PC-3 (cell line): ENCODE data around the gene ASTN2. TPM values are rescaled to one million over a fixed set of nuclear protein-coding genes. Genes with fewer than 3 reads are reported as not detected.

Experiments used
- ATAC-seq: fragments of 200-7000 bp; cut with Tn5 transposase; 2 replicates; pipeline ENCODE4 v1.9.1; 2020; ENCODE audit warnings: mild to moderate bottlenecking, moderate library complexity
- BruUV-seq: library from RNA; stranded (reverse); fragments of 400-500 nt; replicated peaks from 2 replicates; lab custom pipeline; 2021; lab: Mats Ljungman, UMichigan
- CTCF ChIA-PET: fragments of 300-600 bp; sonication (Branson Sonifier 250); formaldehyde crosslinking; loops from one replicate; lab custom pipeline; 2022; ENCODE audit warnings: antibody characterized with exemption; lab: Charles Lee
- POLR2A ChIA-PET: fragments of 300-600 bp; sonication (Branson Sonifier 250); formaldehyde crosslinking; loops from one replicate; lab custom pipeline; 2022; ENCODE audit warnings: antibody characterized with exemption; ENCODE audit not compliant: unreplicated experiment; lab: Charles Lee
- DNase-seq: peaks from one replicate; pipeline ENCODE4 v3.0.0-alpha.2; 2015
- H2AFZ ChIP-seq: fragments of 300-600 bp; sonication (generic); 2 replicates; pipeline ENCODE4 v1.6.0; 2016; ENCODE audit warnings: antibody characterized with exemption, low read length
- H3F3A ChIP-seq: fragments of 300-600 bp; sonication (generic); one replicate; pipeline ENCODE4 v1.6.0; 2017; ENCODE audit warnings: antibody characterized with exemption, low read length, control low read depth, mild to moderate bottlenecking; ENCODE audit not compliant: unreplicated experiment
- H3K27ac ChIP-seq: fragments of 300-600 bp; sonication (generic); 2 replicates; pipeline ENCODE4 v1.5.1; 2016; ENCODE audit warnings: mild to moderate bottlenecking, low read length
- H3K27me3 ChIP-seq: fragments of 300-600 bp; sonication (generic); 2 replicates; pipeline ENCODE4 v1.6.1; 2016; ENCODE audit warnings: low read length, mixed read lengths
- H3K36me3 ChIP-seq: fragments of 300-600 bp; sonication (generic); 2 replicates; pipeline ENCODE4 v1.6.1; 2016; ENCODE audit warnings: low read depth, mixed run types, low read length, mixed read lengths
- H3K4me1 ChIP-seq: fragments of 300-600 bp; sonication (generic); 2 replicates; pipeline ENCODE4 v1.5.1; 2016; ENCODE audit warnings: low read length; ENCODE audit not compliant: insufficient read depth
- H3K4me2 ChIP-seq: fragments of 300-600 bp; sonication (generic); 2 replicates; pipeline ENCODE4 v1.6.0; 2016; ENCODE audit warnings: low read length
- H3K4me3 ChIP-seq: fragments of 300-600 bp; sonication (generic); 2 replicates; pipeline ENCODE4 v1.5.1; 2016; ENCODE audit warnings: mild to moderate bottlenecking, low read length, mixed read lengths
- H3K79me2 ChIP-seq: fragments of 300-600 bp; sonication (generic); 2 replicates; pipeline ENCODE4 v1.6.1; 2017; ENCODE audit warnings: low read length, mixed read lengths
- H3K9ac ChIP-seq: fragments of 300-600 bp; sonication (generic); 2 replicates; pipeline ENCODE4 v1.6.0; 2016; ENCODE audit warnings: mild to moderate bottlenecking, low read length
- H3K9me2 ChIP-seq: fragments of 300-600 bp; sonication (generic); replicated peaks from 2 replicates; pipeline ENCODE4 v1.6.1; 2016; ENCODE audit warnings: mixed run types, low read length, mixed read lengths
- H3K9me3 ChIP-seq: fragments of 300-600 bp; sonication (generic); 2 replicates; pipeline ENCODE4 v1.6.1; 2016; ENCODE audit warnings: low read length, mixed read lengths
- H4K20me1 ChIP-seq: fragments of 300-600 bp; sonication (generic); 2 replicates; pipeline ENCODE4 v1.6.1; 2016; ENCODE audit warnings: low read length, mixed read lengths
- EZH2 ChIP-seq: fragments of 300-600 bp; sonication (generic); IDR thresholded peaks from one replicate; pipeline ENCODE4 v1.6.1; 2017; ENCODE audit warnings: antibody characterized with exemption, mild to moderate bottlenecking, low read length; ENCODE audit not compliant: unreplicated experiment
- EZH2phosphoT487 ChIP-seq: fragments of 300-600 bp; sonication (generic); IDR thresholded peaks from 2 replicates; pipeline ENCODE4 v1.6.1; 2018; ENCODE audit warnings: mild to moderate bottlenecking, antibody characterized with exemption, low read length, borderline replicate concordance
- intact Hi-C: fragments of 100-400 bp; cut with micrococcal nuclease; formaldehyde crosslinking; loops from 2 replicates; pipeline ENCODE4 v1.9.0; 2023
- total RNA-seq: library from RNA; depleted of rRNA; stranded (reverse); fragments of >200 nt; gene quantifications from 2 replicates; pipeline ENCODE4 v1.2.3, GENCODE V29; 2014
- TF ChIP-seq, protein P1 (sequence below): fragments of 300-600 bp; sonication (generic); conservative IDR thresholded peaks from 2 replicates; pipeline ENCODE4 v1.5.1; 2017; ENCODE audit warnings: antibody characterized with exemption, low read depth, mild to moderate bottlenecking, low read length

The ASTN2 gene
- total RNA-seq, 1 experiment from 2014 or later: 3.5 TPM

- BruUV-seq: no TSS peak
- H3K9me2 ChIP-seq: no peaks in the 10 kb centered on the region
- TF ChIP-seq EZH2: no peak
- H3K9ac ChIP-seq: no peak overlapping the region
- no peaks in the 10 kb centered on the region for H3K36me3 ChIP-seq
- H3K9me3 ChIP-seq: no peaks in the 10 kb centered on the region
- H3K27me3 ChIP-seq: no peaks in the 10 kb centered on the region
- no peaks in the 10 kb centered on the region for H4K20me1 ChIP-seq
- H3K4me3 ChIP-seq: no peak overlapping the region
- ChIA-PET CTCF (no interaction called here), POLR2A (no interaction called here)
- intact Hi-C loops: no loop called here
- H3K4me1 ChIP-seq: no peaks in the 10 kb centered on the region
- H2AFZ ChIP-seq: no peak overlapping the region
- no peak overlapping the region for H3K27ac ChIP-seq
- H3K4me2 ChIP-seq: no peak overlapping the region
- ATAC-seq (no peak), DNase-seq (no peak)
- H3K79me2 ChIP-seq: no peaks in the 10 kb centered on the region
- H3F3A ChIP-seq: no peaks in the 10 kb centered on the region
These were observed 169.6 kb downstream of the ASTN2 start for GRCh38 chr9:117245175-117245829.

DNA sequence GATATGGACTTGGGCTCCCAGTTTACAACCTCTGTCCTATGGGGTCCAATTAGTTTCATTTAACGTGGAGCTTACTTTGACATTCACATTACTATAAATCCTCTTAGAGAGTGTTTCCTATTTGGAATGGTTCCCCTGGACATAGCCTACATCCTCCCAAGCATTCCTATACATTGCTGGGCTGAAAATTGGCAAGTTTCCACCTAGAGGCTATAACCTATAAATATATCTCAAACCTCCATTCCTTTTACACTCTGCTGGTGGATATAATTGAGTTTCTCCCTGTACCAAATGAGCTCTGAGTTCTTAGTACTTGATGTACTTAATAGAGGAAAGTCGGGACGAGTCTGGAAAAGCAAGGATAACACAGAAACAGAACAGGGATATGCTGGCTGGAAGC is 172.8 kb downstream of the ASTN2 start:
- intact Hi-C loops: no loop called here
- H3K4me2 ChIP-seq: no peak overlapping the region
- TF ChIP-seq, protein P1, sequence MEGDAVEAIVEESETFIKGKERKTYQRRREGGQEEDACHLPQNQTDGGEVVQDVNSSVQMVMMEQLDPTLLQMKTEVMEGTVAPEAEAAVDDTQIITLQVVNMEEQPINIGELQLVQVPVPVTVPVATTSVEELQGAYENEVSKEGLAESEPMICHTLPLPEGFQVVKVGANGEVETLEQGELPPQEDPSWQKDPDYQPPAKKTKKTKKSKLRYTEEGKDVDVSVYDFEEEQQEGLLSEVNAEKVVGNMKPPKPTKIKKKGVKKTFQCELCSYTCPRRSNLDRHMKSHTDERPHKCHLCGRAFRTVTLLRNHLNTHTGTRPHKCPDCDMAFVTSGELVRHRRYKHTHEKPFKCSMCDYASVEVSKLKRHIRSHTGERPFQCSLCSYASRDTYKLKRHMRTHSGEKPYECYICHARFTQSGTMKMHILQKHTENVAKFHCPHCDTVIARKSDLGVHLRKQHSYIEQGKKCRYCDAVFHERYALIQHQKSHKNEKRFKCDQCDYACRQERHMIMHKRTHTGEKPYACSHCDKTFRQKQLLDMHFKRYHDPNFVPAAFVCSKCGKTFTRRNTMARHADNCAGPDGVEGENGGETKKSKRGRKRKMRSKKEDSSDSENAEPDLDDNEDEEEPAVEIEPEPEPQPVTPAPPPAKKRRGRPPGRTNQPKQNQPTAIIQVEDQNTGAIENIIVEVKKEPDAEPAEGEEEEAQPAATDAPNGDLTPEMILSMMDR: no peak

DNA sequence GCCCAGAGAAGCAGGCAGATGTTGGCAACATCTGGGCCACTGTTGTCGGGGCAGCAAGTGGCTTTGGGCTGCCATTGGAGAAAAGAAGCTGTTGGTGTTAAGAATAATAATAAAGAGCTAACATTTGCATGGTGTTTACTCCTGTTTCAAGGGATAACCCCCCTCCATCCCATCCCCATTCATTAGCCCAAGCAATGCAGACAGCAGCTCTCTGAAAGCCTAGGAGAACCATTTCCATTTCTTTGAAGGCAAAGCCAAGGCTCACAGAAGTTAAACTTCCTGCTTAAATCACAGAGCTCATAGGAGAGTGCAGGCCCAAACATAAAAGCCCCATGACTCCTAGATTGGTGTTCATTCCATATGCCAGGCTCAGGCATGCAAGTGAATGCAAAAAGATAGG is 175.4 kb downstream of the ASTN2 start:
- CTCF ChIA-PET: no interaction called here
- Histone ChIP-seq H2AFZ (no peak overlapping the region), H3K9ac (no peak overlapping the region), H4K20me1 (no peaks in the 10 kb centered on the region), H3K4me1 (no peaks in the 10 kb centered on the region), H3K27ac (no peak overlapping the region), H3K36me3 (no peaks in the 10 kb centered on the region), H3K9me2 (no peaks in the 10 kb centered on the region), H3K4me3 (no peak overlapping the region), H3K4me2 (no peak overlapping the region), H3K9me3 (no peaks in the 10 kb centered on the region), H3K79me2 (no peaks in the 10 kb centered on the region), H3F3A (no peaks in the 10 kb centered on the region), H3K27me3 (no peaks in the 10 kb centered on the region)
- POLR2A ChIA-PET: no interaction called here
- DNase-seq: no peak
- TF ChIP-seq EZH2phosphoT487 (no peak), EZH2 (no peak)
- TF ChIP-seq, protein P1: no peak
- intact Hi-C loops: no loop called here
- ATAC-seq: no peak
- no TSS peak for BruUV-seq

More for the DNA sequence above, 172.8 kb downstream of the ASTN2 start:
- H3F3A ChIP-seq: no peaks in the 10 kb centered on the region
- DNase-seq (no peak), ATAC-seq (no peak)
- ChIA-PET CTCF (no interaction called here), POLR2A (no interaction called here)
- no peaks in the 10 kb centered on the region for H3K27me3 ChIP-seq
- no peak overlapping the region for H3K9ac ChIP-seq
- no peak overlapping the region for H2AFZ ChIP-seq
- H3K9me2 ChIP-seq: no peaks in the 10 kb centered on the region
- no peaks in the 10 kb centered on the region for H3K4me1 ChIP-seq
- H3K79me2 ChIP-seq: no peaks in the 10 kb centered on the region
- no TSS peak for BruUV-seq
- no peaks in the 10 kb centered on the region for H3K36me3 ChIP-seq
- no peaks in the 10 kb centered on the region for H3K9me3 ChIP-seq
- H3K4me3 ChIP-seq: no peak overlapping the region
- H4K20me1 ChIP-seq: no peaks in the 10 kb centered on the region
- no peak overlapping the region for H3K27ac ChIP-seq
